ENCODE results near the gene GPR39. TPM values are rescaled to one million over a fixed set of nuclear protein-coding genes. Genes with fewer than 3 reads are reported as not detected.

GPR39 gene
- polyA plus RNA-seq, 1 donor from 2014 or later = 1.1 TPM

DNA sequence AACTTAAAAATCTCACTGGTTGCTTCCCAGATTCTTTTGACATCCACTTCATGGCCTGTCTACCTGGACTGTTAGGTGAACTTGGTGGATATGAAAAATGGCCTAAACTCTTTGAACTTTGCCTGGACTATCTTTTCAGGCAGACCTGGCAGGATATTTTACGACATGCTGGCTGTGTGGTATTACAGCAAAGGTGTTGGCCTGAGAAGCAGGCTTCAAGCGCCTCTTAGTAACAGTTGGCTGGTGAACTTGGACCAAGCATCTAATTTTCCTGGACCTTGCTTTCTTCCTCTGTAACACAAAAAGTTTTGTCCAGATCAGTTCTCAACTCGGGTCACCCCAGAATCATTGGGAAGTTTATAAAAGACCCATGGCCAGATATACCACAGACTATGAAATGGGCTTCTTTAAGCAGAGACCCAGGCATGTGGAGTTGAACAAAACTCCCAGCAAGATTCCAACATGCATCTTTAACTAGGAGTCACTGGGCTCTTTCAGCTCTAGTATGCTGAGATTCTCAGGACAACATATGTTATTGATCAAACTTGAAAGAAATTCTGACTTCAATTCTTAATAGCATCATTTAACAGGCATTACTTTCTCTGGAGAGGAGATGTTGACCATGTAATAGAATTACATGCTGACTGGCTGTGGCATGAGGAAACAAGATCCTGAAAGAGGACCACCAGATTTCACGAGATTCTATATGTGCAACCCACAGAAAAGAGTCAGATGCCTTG is 249.0 kb downstream of the GPR39 start:
- H3F3A ChIP-seq (ENCODE audit: insufficient read depth, low read length, poor library complexity, severe bottlenecking) = peaks cover 4% of the 10 kb centered on the region
- TF ChIP-seq SMC3 (conservative IDR thresholded peaks at IDR 0.05; ENCODE audit: poor library complexity) (no peak), POLR2AphosphoS5 (IDR thresholded peaks at IDR 0.05) (no peak), MXI1 (conservative IDR thresholded peaks at IDR 0.05; ENCODE audit: poor library complexity, severe bottlenecking) (no peak), EP300 (conservative IDR thresholded peaks at IDR 0.05; ENCODE audit: poor library complexity, severe bottlenecking) (no peak), TAF1 (IDR thresholded peaks at IDR 0.05; ENCODE audit: low read depth) (no peak), RAD21 (conservative IDR thresholded peaks at IDR 0.05) (no peak)
- TF ChIP-seq, protein P1, sequence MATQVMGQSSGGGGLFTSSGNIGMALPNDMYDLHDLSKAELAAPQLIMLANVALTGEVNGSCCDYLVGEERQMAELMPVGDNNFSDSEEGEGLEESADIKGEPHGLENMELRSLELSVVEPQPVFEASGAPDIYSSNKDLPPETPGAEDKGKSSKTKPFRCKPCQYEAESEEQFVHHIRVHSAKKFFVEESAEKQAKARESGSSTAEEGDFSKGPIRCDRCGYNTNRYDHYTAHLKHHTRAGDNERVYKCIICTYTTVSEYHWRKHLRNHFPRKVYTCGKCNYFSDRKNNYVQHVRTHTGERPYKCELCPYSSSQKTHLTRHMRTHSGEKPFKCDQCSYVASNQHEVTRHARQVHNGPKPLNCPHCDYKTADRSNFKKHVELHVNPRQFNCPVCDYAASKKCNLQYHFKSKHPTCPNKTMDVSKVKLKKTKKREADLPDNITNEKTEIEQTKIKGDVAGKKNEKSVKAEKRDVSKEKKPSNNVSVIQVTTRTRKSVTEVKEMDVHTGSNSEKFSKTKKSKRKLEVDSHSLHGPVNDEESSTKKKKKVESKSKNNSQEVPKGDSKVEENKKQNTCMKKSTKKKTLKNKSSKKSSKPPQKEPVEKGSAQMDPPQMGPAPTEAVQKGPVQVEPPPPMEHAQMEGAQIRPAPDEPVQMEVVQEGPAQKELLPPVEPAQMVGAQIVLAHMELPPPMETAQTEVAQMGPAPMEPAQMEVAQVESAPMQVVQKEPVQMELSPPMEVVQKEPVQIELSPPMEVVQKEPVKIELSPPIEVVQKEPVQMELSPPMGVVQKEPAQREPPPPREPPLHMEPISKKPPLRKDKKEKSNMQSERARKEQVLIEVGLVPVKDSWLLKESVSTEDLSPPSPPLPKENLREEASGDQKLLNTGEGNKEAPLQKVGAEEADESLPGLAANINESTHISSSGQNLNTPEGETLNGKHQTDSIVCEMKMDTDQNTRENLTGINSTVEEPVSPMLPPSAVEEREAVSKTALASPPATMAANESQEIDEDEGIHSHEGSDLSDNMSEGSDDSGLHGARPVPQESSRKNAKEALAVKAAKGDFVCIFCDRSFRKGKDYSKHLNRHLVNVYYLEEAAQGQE (IDR thresholded peaks at IDR 0.05; ENCODE audit: borderline replicate concordance) = no peak
- H3K4me3 ChIP-seq (ENCODE audit: low read length) = peak overlapping the region; percentile 92
- no peaks in the 10 kb centered on the region for H4K20me1 ChIP-seq (ENCODE audit: insufficient read depth)
- H3K9me3 ChIP-seq (ENCODE audit: low read length) = no peaks in the 10 kb centered on the region
- H3K4me2 ChIP-seq (ENCODE audit: low read length) = no peak overlapping the region
- H3K79me2 ChIP-seq (replicated peaks; ENCODE audit: insufficient read depth, low read length) = peaks cover 11% of the 10 kb centered on the region
- no peak overlapping the region for H3K27ac ChIP-seq (ENCODE audit: low read length)
- no peak overlapping the region for H3K9ac ChIP-seq (ENCODE audit: low read length)
- H3K27me3 ChIP-seq (ENCODE audit: insufficient read depth, low read depth, low read length) = no peaks in the 10 kb centered on the region
- no peak overlapping the region for H2AFZ ChIP-seq (ENCODE audit: low read depth, low read length)
- no peaks in the 10 kb centered on the region for H3K9me2 ChIP-seq (ENCODE audit: insufficient read depth, low read length)
- no peaks in the 10 kb centered on the region for H3K36me3 ChIP-seq (ENCODE audit: insufficient read depth, low read length)

DNA sequence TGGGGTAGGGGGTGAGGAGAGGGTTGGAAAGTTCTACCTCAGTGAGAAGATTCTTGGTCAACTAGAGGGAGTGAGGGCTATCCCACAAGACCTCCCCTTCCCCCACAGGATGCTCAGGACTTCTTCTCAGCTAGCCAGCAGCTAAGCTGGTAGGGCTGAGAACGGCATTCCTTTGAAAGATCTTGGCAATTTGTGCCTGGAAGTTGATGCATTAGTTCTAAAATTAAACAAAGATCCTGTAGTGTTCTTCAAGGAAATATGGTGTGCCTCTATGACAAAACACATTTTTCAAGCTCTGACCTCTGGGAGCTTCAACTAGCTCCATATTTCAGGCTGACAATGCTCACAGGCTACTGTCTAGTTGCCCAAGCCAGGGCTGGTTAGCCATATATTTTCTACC is 251.1 kb downstream of the GPR39 start:
- Histone ChIP-seq H3K9me2 (ENCODE audit: insufficient read depth, low read length) (no peaks in the 10 kb centered on the region), H3K36me3 (ENCODE audit: insufficient read depth, low read length) (no peaks in the 10 kb centered on the region), H3K27ac (ENCODE audit: low read length) (peak overlapping the region; percentile 60), H3K4me3 (ENCODE audit: low read length) (peak overlapping the region; percentile 92), H2AFZ (ENCODE audit: low read depth, low read length) (no peak overlapping the region), H3K79me2 (replicated peaks; ENCODE audit: insufficient read depth, low read length) (peaks cover 11% of the 10 kb centered on the region), H3K4me2 (ENCODE audit: low read length) (peak overlapping the region; percentile 70), H3K27me3 (ENCODE audit: insufficient read depth, low read depth, low read length) (no peaks in the 10 kb centered on the region), H4K20me1 (ENCODE audit: insufficient read depth) (no peaks in the 10 kb centered on the region), H3K9me3 (ENCODE audit: low read length) (no peaks in the 10 kb centered on the region), H3K9ac (ENCODE audit: low read length) (peak overlapping the region; percentile 78), H3F3A (ENCODE audit: insufficient read depth, low read length, poor library complexity, severe bottlenecking) (peaks cover 4% of the 10 kb centered on the region)
- TF ChIP-seq EZH2 (IDR thresholded peaks at IDR 0.05; ENCODE audit: borderline replicate concordance, insufficient read depth, low read length, poor library complexity, severe bottlenecking) (no peak), EP300 (conservative IDR thresholded peaks at IDR 0.05; ENCODE audit: poor library complexity, severe bottlenecking) (no peak), MXI1 (conservative IDR thresholded peaks at IDR 0.05; ENCODE audit: poor library complexity, severe bottlenecking) (no peak)
- TF ChIP-seq, protein P1 (IDR thresholded peaks at IDR 0.05; ENCODE audit: borderline replicate concordance) = no peak
